8988T (cell line): ENCODE measurements around the gene C2.
"Not testable (repeated sequence)": the region's sequence is repeated elsewhere in the genome, so short reads cannot be mapped to it uniquely, and the experiment has no call there.

Experiments
- DNase-seq: peaks from one replicate; pipeline ENCODE4 v3.0.0; 2011

The C2 gene

DNA sequence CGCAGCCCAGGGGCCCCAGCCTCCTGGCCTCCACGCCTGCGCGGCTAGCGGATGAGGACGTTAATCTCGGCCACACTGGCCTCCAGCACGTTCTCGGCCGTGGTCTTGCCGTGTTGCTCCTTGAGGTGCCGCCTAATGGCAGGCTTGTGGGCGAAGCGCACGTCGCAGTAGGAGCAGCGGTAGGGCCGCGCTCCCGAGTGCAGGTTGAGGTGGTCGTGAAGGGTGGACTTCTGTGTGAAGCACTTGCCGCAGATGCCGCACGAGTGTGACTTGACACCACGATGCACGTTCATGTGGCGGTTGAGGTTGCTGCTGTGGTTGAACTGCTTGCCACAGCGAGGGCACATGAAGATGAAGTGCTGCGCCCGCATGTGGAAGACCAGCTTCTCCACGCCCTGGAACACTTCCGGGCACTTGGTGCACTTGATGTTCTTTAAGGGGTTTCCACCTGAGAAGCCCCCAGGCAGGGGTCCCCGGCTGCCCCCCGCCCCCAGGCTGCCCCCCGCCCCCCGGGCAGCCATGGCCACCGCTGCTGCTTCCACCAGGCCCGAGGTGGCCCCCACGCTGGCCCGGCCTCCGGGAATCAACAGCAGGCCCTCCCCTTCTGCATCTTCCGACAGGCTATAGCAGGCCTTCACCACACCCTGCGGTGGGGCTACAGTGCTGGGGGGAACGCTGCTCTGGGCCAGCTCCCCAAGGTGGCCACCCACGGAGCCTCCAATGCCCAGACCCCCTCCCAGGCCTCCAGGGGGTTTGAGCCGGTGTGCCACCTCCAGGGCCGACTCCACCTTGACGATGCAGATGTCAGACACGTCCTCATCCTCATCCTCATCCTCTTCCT is 27.4 kb upstream of the C2 start:
- DNase-seq = no peak

GRCh38 chr6:31900917-31901414 is 26.6 kb upstream of the C2 start:
- peak; percentile 18 for DNase-seq

GRCh38 chr6:31901415-31901952 is 26.0 kb upstream of the C2 start:
- DNase-seq = peak; percentile 67

DNA sequence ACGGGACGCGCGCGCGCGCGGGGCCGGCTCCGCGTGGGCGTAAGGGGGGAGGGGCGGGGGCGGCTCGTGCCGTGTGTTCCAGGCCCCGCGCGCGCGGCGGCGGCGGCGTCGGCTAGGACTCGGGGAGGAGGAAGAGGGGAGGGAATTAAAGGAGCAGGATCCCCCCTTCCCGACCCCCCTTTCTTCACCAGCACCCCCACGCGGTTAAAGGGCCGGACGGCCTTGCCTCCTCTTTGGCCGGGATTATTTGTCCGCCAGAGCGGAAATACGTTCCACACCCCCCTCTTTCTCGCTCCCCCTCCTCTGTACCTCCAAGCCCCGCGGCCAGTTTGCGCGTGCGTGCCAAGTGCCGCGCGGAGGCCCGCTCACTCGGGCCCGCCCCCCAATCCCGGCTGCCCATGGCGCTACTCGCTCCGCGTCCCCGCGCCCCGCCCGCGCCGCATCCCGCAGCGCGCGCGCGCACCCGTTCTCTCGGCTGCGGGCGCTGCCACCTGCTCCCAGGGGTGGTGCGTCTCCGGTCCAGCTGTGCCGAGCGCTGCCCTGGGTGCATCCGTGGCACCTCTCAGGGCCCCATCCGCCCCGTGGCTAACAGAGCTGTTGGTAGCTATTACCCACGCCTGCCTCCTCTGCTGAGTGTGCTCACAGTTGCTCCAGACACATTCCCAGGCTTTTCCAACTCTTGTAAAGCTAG is 25.4 kb upstream of the C2 start, which contains the start of gene ZBTB12:
Gene ZBTB12, minus strand, starts transcription at position 134 of the 691 bp plus-strand sequence. CDS start 781 bp downstream, outside the sequence.
- peak; percentile 94 for DNase-seq

DNA sequence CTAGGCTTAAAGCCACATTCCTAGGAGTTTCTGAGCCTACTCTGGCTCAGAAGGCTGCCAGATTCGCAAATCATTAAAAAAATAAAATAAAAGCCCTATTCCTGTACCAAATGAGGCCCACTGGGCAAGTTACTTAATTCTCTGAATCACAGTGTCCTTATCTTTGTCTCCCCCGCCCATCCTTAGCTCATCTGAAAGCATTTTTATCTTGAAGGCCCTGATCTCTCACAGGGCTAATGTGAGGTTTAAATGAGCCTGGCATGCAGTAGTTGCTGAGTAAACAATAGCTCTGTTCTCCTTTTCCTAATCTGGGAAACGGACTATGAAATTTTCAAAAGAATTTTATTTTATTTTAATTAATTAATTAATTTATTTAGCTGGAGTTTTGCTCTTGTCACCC is 23.6 kb upstream of the C2 start:
- DNase-seq = peak; percentile 6

- DNase-seq = no peak
Measured at GRCh38 chr6:31905041-31905440, 22.5 kb upstream of the C2 start.

DNA sequence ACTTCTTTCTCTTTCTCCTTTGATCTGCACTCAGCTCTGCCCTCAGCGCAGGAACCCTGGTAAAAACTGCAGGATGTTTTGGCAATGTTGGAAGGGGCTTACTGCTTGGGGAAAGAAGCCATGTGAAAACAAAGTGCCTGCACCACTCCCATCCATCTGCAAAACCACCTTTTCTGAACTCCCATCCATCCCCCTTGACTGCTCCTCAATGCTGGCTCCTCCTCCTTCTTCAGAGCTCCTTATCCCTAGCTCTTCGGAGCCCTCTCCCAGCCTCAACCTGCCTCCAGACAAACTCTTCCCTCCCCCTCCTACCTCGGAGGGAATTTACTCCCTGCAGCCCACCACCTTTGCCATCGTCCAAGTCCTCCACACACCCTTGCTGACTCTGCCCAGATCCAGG is 21.4 kb upstream of the C2 start:
- DNase-seq = no peak

DNA sequence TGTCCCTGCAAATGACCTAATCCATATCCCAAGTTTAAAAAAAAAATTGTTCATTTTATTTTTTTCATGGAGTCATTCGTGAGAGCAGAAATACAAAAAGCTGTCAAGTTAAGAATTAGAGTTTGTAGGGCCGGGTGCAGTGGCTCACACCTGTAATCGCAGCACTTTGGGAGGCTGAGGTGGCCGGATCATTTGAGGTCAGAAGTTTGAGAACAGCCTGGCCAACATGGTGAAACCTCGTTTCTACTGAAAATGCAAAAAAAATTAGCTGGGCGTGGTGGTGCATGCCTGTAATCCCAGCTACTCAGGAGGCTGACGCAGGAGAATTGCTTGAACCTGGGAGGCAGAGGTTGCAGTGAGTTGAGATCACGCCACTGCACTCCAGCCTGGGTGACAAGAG is 20.8 kb upstream of the C2 start:
- not testable (repeated sequence) for DNase-seq

GRCh38 chr6:31907158-31907813 is 20.2 kb upstream of the C2 start:
- peak; percentile 5 for DNase-seq

GRCh38 chr6:31908255-31908654 is 19.3 kb upstream of the C2 start:
- not testable (repeated sequence) for DNase-seq

- no peak for DNase-seq
Measured at GRCh38 chr6:31908791-31909190, 18.7 kb upstream of the C2 start.

DNA sequence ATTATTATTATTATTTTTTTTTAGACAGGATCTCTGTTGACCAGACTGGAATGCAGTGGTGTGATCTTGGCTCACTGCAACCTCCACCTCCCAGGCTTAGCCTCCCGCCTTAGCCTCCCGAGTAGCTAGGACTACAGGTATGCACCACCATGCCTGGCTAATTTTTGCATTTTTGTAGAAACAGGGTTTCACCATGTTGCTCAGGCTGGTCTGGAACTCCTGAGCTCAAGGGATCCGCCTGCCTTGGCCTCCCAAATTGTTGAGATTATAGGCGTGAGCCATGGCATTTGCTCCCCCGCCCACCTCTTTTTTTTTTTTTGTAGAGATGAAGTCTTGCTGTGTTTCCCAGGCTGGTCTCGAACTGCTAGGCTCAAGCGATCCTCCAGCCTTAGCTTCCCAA is 18.2 kb upstream of the C2 start:
- DNase-seq = not testable (repeated sequence)

GRCh38 chr6:31911826-31912585 is 15.5 kb upstream of the C2 start:
- DNase-seq = no peak

DNA sequence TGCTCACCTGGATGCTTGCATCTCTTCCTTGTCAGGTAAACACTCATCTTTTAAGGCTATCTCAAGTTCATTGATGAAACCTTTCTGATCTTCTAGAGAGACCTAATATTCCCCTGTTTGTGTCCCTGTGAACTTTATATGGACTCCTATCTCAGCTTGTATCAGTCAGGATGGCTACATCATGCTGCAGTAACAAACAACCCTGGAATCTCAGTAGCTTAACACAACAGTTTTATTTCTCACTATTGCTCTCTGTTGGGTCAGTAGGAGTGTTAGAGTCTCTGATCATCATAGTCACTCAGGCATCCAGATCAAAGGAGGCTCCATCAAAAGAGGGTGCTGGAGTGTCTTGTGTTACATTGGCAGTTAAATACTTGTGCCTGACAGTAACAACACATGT is 12.2 kb upstream of the C2 start:
- DNase-seq = no peak

GRCh38 chr6:31915756-31916155 is 11.8 kb upstream of the C2 start:
- no peak for DNase-seq

GRCh38 chr6:31918069-31918720 is 9.3 kb upstream of the C2 start:
- DNase-seq = no peak

GRCh38 chr6:31919624-31920303 is 7.8 kb upstream of the C2 start:
- DNase-seq = peak; percentile 1

DNA sequence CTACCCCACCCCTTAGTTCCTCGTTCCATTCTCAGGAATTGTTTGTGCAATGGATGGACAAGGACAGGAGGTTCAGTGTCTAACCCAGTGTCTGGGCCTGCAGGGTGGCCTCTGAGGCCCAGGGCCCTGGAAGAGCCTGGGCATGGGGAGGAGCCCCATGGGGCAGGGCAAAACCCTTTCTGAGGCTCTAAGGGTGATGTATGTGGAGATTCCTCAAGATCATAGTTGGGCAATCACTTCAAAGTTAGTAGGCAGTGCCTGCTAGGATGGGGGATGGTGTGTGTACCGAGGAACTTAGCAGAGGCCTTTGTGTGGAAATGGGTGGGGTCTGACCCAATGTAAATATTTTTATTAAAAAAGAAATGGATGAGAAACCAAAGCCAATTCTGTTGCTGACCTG is 6.7 kb upstream of the C2 start:
- peak; percentile 1 for DNase-seq

GRCh38 chr6:31922942-31923341 is 4.6 kb upstream of the C2 start:
- no peak for DNase-seq

- no peak for DNase-seq
Measured at GRCh38 chr6:31927863-31928671, 550 bp downstream of the C2 start.

- no peak for DNase-seq
Measured at GRCh38 chr6:31928672-31928939, 1.1 kb downstream of the C2 start.
